Activated gamma-delta T cell (primary cell): ENCODE measurements around the gene UBR4.

Experiments
- DNase-seq: peaks from one replicate; lab custom pipeline; 2025; lab: John Stamatoyannopoulos, UW

UBR4 gene

GRCh38 chr1:19091196-19091953 is 118.7 kb downstream of the UBR4 start:
- DNase-seq, result no peak

GRCh38 chr1:19089524-19089923 is 120.5 kb downstream of the UBR4 start:
- no peak for DNase-seq

- no peak for DNase-seq
These were observed 121.2 kb downstream of the UBR4 start for GRCh38 chr1:19088717-19089442.

- DNase-seq, result no peak
These were observed 122.1 kb downstream of the UBR4 start for GRCh38 chr1:19087737-19088594.

- DNase-seq, result no peak
These were observed 122.9 kb downstream of the UBR4 start for GRCh38 chr1:19087017-19087736.

GRCh38 chr1:19086176-19086875 is 123.7 kb downstream of the UBR4 start:
- no peak for DNase-seq

- DNase-seq, result no peak
These were observed 125.8 kb downstream of the UBR4 start for GRCh38 chr1:19084206-19084738.

- no peak for DNase-seq
These were observed 127.0 kb downstream of the UBR4 start for GRCh38 chr1:19083081-19083480.

- DNase-seq, result no peak
These were observed 128.7 kb downstream of the UBR4 start for GRCh38 chr1:19081218-19081893.

- no peak for DNase-seq
These were observed 129.3 kb downstream of the UBR4 start for GRCh38 chr1:19080721-19081120.

GRCh38 chr1:19079541-19080472 is 130.3 kb downstream of the UBR4 start:
- no peak for DNase-seq

- no peak for DNase-seq
These were observed 131.5 kb downstream of the UBR4 start for GRCh38 chr1:19078536-19078935.

- DNase-seq, result no peak
These were observed 133.0 kb downstream of the UBR4 start for GRCh38 chr1:19076841-19077616.

- DNase-seq, result no peak
These were observed 135.0 kb downstream of the UBR4 start for GRCh38 chr1:19074902-19075721.

GRCh38 chr1:19074361-19074901 is 135.6 kb downstream of the UBR4 start:
- no peak for DNase-seq

- DNase-seq, result no peak
These were observed 136.5 kb downstream of the UBR4 start for GRCh38 chr1:19073311-19074186.
